SKM-1 treated with dmso at 0.1 percent for 144 hours (cell line): ENCODE measurements around the gene TFG.

ENCODE experiments used
- DNase-seq: peaks from one replicate; lab custom pipeline; 2025; ENCODE audit not compliant: unreplicated experiment; lab: John Stamatoyannopoulos, UW

The TFG gene

GRCh38 chr3:100754563-100755334, 45.5 kb downstream of the TFG start:
- DNase-seq = no peak

- no peak for DNase-seq
Measured at GRCh38 chr3:100756441-100756840, 47.1 kb downstream of the TFG start.

- DNase-seq = no peak
Measured at GRCh38 chr3:100759159-100759558, 49.9 kb downstream of the TFG start.

- no peak for DNase-seq
Measured at GRCh38 chr3:100759950-100760349, 50.7 kb downstream of the TFG start.

- no peak for DNase-seq
Measured at GRCh38 chr3:100760377-100760776, 51.1 kb downstream of the TFG start.

GRCh38 chr3:100761211-100761942, 52.1 kb downstream of the TFG start:
- no peak for DNase-seq

GRCh38 chr3:100761951-100762350, 52.7 kb downstream of the TFG start:
- no peak for DNase-seq

- no peak for DNase-seq
Measured at GRCh38 chr3:100765437-100765975, 56.2 kb downstream of the TFG start.

- no peak for DNase-seq
Measured at GRCh38 chr3:100766069-100766468, 56.8 kb downstream of the TFG start.

GRCh38 chr3:100769693-100770092, 60.4 kb downstream of the TFG start:
- no peak for DNase-seq

GRCh38 chr3:100775226-100775625, 65.9 kb downstream of the TFG start:
- no peak for DNase-seq

GRCh38 chr3:100775669-100776068, 66.4 kb downstream of the TFG start:
- no peak for DNase-seq

- no peak for DNase-seq
Measured at GRCh38 chr3:100776097-100776729, 66.9 kb downstream of the TFG start.

- DNase-seq = no peak
Measured at GRCh38 chr3:100776746-100777145, 67.5 kb downstream of the TFG start.

- DNase-seq = no peak
Measured at GRCh38 chr3:100777271-100777670, 68.0 kb downstream of the TFG start.

- DNase-seq = no peak
Measured at GRCh38 chr3:100779480-100779879, 70.2 kb downstream of the TFG start.

GRCh38 chr3:100780071-100780622, 70.9 kb downstream of the TFG start:
- no peak for DNase-seq

- DNase-seq = no peak
Measured at GRCh38 chr3:100781301-100781700, 72.0 kb downstream of the TFG start.

- DNase-seq = no peak
Measured at GRCh38 chr3:100782348-100782747, 73.1 kb downstream of the TFG start.

GRCh38 chr3:100782906-100783305, 73.6 kb downstream of the TFG start:
- DNase-seq = no peak

GRCh38 chr3:100783619-100784018, 74.3 kb downstream of the TFG start:
- DNase-seq = no peak
